ENCODE results near the gene C10orf71.

- TF ChIP-seq REST (IDR thresholded peaks at IDR 0.05) (no peak), CTCF (IDR thresholded peaks at IDR 0.05) (no peak), POLR2A (IDR thresholded peaks at IDR 0.05; ENCODE audit: low read length) (no peak), USF2 (IDR thresholded peaks at IDR 0.05) (no peak), SREBF2 (IDR thresholded peaks at IDR 0.05) (no peak), MAZ (IDR thresholded peaks at IDR 0.05; ENCODE audit: borderline replicate concordance, low read depth, low read length) (no peak), RAD21 (conservative IDR thresholded peaks at IDR 0.05 in 1 of 2, IDR thresholded peaks at IDR 0.05 in 1 of 2) (no peak), JUN (IDR thresholded peaks at IDR 0.05) (no peak), EP300 (IDR thresholded peaks at IDR 0.05) (no peak)
These were observed 2.6 kb upstream of the C10orf71 start for GRCh38 chr10:49296382-49296781.

Measured in A549 (cell line).